DOHH2 (cell line): ENCODE measurements around the gene NUCKS1.

Experiments used
- H3F3A ChIP-seq: fragments of 200-600 bp; sonication (generic), shearing (Covaris generic); 2 replicates; pipeline ENCODE4 v1.6.0; 2016; ENCODE audit warnings: antibody characterized with exemption, mild to moderate bottlenecking; ENCODE audit not compliant: control insufficient read depth, insufficient read depth
- H3K27ac ChIP-seq: fragments of 200-600 bp; sonication (generic); 2 replicates; pipeline ENCODE4 v1.5.1; 2014; ENCODE audit warnings: low read depth, mild to moderate bottlenecking, low read length, moderate library complexity
- H3K27me3 ChIP-seq: fragments of 200-600 bp; sonication (generic); 2 replicates; pipeline ENCODE4 v1.6.1; 2014; ENCODE audit warnings: mild to moderate bottlenecking, low read length, mixed read lengths; ENCODE audit not compliant: control insufficient read depth
- H3K36me3 ChIP-seq: fragments of 200-600 bp; sonication (generic); 2 replicates; pipeline ENCODE4 v1.6.1; 2014; ENCODE audit warnings: mild to moderate bottlenecking, low read length, moderate library complexity, mixed read lengths; ENCODE audit not compliant: control insufficient read depth
- H3K4me1 ChIP-seq: fragments of 200-600 bp; sonication (generic); 2 replicates; pipeline ENCODE4 v1.6.1; 2014; ENCODE audit warnings: mild to moderate bottlenecking, low read length, mixed read lengths; ENCODE audit not compliant: control insufficient read depth
- H3K4me2 ChIP-seq: fragments of 200-600 bp; sonication (generic); 2 replicates; pipeline ENCODE4 v1.6.0; 2014; ENCODE audit warnings: mild to moderate bottlenecking, low read length, moderate library complexity
- H3K4me3 ChIP-seq: fragments of 200-600 bp; sonication (generic); 2 replicates; pipeline ENCODE4 v1.5.1; 2014; ENCODE audit warnings: mild to moderate bottlenecking, low read length, mixed read lengths
- H3K79me2 ChIP-seq: fragments of 200-600 bp; sonication (generic); 2 replicates; pipeline ENCODE4 v1.6.1; 2014; ENCODE audit warnings: mild to moderate bottlenecking, low read length, mixed read lengths; ENCODE audit not compliant: control insufficient read depth
- H3K9me2 ChIP-seq: fragments of 200-600 bp; sonication (generic); replicated peaks from 2 replicates; pipeline ENCODE4 v1.6.1; 2014; ENCODE audit warnings: mild to moderate bottlenecking, low read length, mixed read lengths; ENCODE audit not compliant: control insufficient read depth
- H3K9me3 ChIP-seq: fragments of 200-600 bp; sonication (generic); 2 replicates; pipeline ENCODE4 v1.6.1; 2014; ENCODE audit warnings: antibody characterized with exemption, low read length, mixed read lengths; ENCODE audit not compliant: control insufficient read depth, insufficient read depth
- H4K20me1 ChIP-seq: fragments of 200-600 bp; sonication (generic); 2 replicates; pipeline ENCODE4 v1.6.0; 2014; ENCODE audit warnings: low read depth, mild to moderate bottlenecking, antibody characterized with exemption, low read length, moderate library complexity; ENCODE audit not compliant: control insufficient read depth, insufficient read depth
- EZH2phosphoT487 ChIP-seq: fragments of 200-600 bp; sonication (generic); IDR thresholded peaks from 2 replicates; pipeline ENCODE4 v1.6.1; 2017; ENCODE audit warnings: borderline replicate concordance, mild to moderate bottlenecking, antibody characterized with exemption, low read length, moderate library complexity, mixed read lengths
- TF ChIP-seq, protein P1 (sequence below): fragments of 200-600 bp; sonication (generic); IDR thresholded peaks from one replicate; pipeline ENCODE4 v1.5.1; 2014; ENCODE audit warnings: antibody characterized with exemption, mild to moderate bottlenecking, low read depth, low read length; ENCODE audit not compliant: poor library complexity, severe bottlenecking

The NUCKS1 gene

DNA sequence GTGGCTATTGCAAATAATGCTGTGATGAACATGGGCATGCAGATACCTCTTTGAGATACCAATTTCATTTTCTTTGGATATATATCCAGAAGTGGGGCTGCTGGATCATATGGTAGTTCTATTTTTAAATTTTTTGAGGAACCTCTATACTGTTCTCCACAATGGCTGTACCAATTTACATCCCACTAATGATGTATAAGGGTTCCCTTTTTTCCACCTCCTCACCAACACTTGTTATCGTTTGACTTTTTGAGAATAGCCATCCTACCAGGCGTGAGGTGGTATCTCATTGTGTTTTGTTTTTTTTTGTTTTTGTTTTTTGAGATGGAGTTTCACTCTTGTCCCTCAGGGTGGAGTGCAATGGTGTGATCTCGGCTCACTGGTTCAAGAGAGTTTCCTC, 6.6 kb upstream of the NUCKS1 start:
- H3K9me3 ChIP-seq = no peaks in the 10 kb centered on the region
- H3K36me3 ChIP-seq = no peaks in the 10 kb centered on the region
- H3K27ac ChIP-seq = no peak overlapping the region
- no peaks in the 10 kb centered on the region for H4K20me1 ChIP-seq
- no peaks in the 10 kb centered on the region for H3K4me1 ChIP-seq
- TF ChIP-seq EZH2phosphoT487 = no peak
- TF ChIP-seq, protein P1, sequence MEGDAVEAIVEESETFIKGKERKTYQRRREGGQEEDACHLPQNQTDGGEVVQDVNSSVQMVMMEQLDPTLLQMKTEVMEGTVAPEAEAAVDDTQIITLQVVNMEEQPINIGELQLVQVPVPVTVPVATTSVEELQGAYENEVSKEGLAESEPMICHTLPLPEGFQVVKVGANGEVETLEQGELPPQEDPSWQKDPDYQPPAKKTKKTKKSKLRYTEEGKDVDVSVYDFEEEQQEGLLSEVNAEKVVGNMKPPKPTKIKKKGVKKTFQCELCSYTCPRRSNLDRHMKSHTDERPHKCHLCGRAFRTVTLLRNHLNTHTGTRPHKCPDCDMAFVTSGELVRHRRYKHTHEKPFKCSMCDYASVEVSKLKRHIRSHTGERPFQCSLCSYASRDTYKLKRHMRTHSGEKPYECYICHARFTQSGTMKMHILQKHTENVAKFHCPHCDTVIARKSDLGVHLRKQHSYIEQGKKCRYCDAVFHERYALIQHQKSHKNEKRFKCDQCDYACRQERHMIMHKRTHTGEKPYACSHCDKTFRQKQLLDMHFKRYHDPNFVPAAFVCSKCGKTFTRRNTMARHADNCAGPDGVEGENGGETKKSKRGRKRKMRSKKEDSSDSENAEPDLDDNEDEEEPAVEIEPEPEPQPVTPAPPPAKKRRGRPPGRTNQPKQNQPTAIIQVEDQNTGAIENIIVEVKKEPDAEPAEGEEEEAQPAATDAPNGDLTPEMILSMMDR = no peak
- 0 out of 2 replicates have a peak, but pooled peaks cover 6% of the 10 kb centered on the region for H3K27me3 ChIP-seq
- H3F3A ChIP-seq = peaks cover 3% of the 10 kb centered on the region; the same call in 1 of the 2 replicates
- H3K9me2 ChIP-seq = no peaks in the 10 kb centered on the region
- H3K79me2 ChIP-seq = no peaks in the 10 kb centered on the region
- H3K4me3 ChIP-seq = no peak overlapping the region
- H3K4me2 ChIP-seq = no peak overlapping the region

DNA sequence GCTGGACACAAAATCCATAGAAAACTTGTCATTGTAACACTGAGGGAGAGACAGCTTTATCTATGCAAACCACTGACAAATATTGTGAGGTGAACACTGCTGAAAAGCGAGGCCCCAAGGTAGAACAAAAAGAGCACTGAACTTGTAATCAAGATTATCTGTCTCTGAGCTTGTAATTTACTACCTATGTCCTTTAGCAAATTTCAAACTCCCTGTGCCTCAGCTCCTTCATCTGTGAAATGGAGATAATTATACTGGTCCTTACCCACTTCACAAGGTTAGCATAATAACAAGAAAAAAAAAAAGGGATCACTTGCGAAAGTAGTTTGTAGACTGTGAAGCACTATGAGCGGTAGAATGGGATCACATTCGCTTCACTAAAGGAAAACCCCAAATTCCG, 4.9 kb upstream of the NUCKS1 start:
- Histone ChIP-seq H3K79me2 (peaks cover 2% of the 10 kb centered on the region), H3K9me2 (no peaks in the 10 kb centered on the region), H3K36me3 (no peaks in the 10 kb centered on the region), H3K27ac (no peak overlapping the region), H3K4me3 (no peak overlapping the region), H3F3A (peaks cover 3% of the 10 kb centered on the region; the same call in 1 of the 2 replicates), H3K27me3 (0 out of 2 replicates have a peak, but pooled peaks cover 6% of the 10 kb centered on the region), H4K20me1 (no peaks in the 10 kb centered on the region), H3K4me2 (no peak overlapping the region), H3K9me3 (no peaks in the 10 kb centered on the region), H3K4me1 (peaks cover 8% of the 10 kb centered on the region)
- TF ChIP-seq, protein P1 = no peak
- no peak for TF ChIP-seq EZH2phosphoT487

DNA sequence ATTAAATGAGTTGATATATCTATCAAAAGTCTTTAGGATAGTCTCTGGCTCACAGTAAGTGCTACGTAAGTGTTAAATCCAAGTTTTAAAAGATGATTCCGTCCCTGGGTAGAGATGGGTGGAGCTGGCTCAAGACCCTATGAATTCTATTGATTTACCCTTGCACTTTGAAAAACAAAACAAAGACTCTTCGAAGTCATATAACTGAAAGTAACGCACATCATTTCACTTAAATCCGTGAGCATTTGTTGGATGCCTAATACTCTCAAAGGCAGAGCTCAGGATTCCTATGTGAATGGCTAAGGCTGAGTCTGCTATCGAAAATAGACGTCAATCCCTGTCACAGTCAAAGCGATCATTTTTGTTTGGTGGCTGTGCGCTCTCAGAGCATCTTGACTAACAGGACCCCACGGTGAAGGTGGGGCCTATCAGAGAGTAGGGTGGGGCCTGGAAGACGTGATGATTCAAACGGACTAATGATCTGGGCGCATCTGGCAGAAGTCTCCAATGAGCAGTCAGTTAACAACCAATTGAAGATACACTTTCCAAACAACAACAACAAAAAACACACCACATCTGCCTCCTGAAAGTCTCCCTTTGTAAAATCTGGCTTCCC, 1.2 kb upstream of the NUCKS1 start:
- Histone ChIP-seq H3F3A (peaks cover 24% of the 10 kb centered on the region), H3K36me3 (peaks cover 33% of the 10 kb centered on the region), H3K9me2 (no peaks in the 10 kb centered on the region), H3K79me2 (peaks cover 39% of the 10 kb centered on the region), H3K9me3 (no peaks in the 10 kb centered on the region), H3K27me3 (0 out of 2 replicates have a peak, but pooled peaks cover 3% of the 10 kb centered on the region), H3K4me3 (peak overlapping the region; percentile 89; the same call in 1 of the 2 replicates), H4K20me1 (peaks cover 28% of the 10 kb centered on the region), H3K4me1 (peaks cover 32% of the 10 kb centered on the region), H3K27ac (no peak overlapping the region), H3K4me2 (peak overlapping the region; percentile 98)
- TF ChIP-seq, protein P1 = no peak
- no peak for TF ChIP-seq EZH2phosphoT487
